ENCODE data around the gene FCRL1.

FCRL1 gene

GRCh38 chr1:157820299-157820698, 379 bp upstream of the FCRL1 start:
- no peak overlapping the region for H3K4me2 ChIP-seq
- H3K27ac ChIP-seq = no peak overlapping the region
- no peak overlapping the region for H3K9ac ChIP-seq
- H4K20me1 ChIP-seq (ENCODE audit: insufficient read depth) = no peaks in the 10 kb centered on the region
- TF ChIP-seq, protein P1, sequence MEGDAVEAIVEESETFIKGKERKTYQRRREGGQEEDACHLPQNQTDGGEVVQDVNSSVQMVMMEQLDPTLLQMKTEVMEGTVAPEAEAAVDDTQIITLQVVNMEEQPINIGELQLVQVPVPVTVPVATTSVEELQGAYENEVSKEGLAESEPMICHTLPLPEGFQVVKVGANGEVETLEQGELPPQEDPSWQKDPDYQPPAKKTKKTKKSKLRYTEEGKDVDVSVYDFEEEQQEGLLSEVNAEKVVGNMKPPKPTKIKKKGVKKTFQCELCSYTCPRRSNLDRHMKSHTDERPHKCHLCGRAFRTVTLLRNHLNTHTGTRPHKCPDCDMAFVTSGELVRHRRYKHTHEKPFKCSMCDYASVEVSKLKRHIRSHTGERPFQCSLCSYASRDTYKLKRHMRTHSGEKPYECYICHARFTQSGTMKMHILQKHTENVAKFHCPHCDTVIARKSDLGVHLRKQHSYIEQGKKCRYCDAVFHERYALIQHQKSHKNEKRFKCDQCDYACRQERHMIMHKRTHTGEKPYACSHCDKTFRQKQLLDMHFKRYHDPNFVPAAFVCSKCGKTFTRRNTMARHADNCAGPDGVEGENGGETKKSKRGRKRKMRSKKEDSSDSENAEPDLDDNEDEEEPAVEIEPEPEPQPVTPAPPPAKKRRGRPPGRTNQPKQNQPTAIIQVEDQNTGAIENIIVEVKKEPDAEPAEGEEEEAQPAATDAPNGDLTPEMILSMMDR (conservative IDR thresholded peaks at IDR 0.05; ENCODE audit: low read depth, low read length) = no peak
- no peaks in the 10 kb centered on the region for H3K79me2 ChIP-seq (ENCODE audit: insufficient read depth, low read depth)
- H2AFZ ChIP-seq (ENCODE audit: low read depth) = no peak overlapping the region
- no peaks in the 10 kb centered on the region for H3K4me1 ChIP-seq (ENCODE audit: low read depth, poor library complexity, severe bottlenecking)
- no peaks in the 10 kb centered on the region for H3K27me3 ChIP-seq (ENCODE audit: insufficient read depth, low read depth)
- no peaks in the 10 kb centered on the region for H3K36me3 ChIP-seq (ENCODE audit: insufficient read depth)
- H3K4me3 ChIP-seq (IDR thresholded peaks at IDR 0.05; ENCODE audit: insufficient read depth, low read depth, low read length) = no peak overlapping the region

- Histone ChIP-seq H3K36me3 (ENCODE audit: insufficient read depth) (no peaks in the 10 kb centered on the region), H3K79me2 (ENCODE audit: insufficient read depth, low read depth) (no peaks in the 10 kb centered on the region), H3K27ac (no peak overlapping the region), H2AFZ (ENCODE audit: low read depth) (no peak overlapping the region), H3K4me3 (IDR thresholded peaks at IDR 0.05; ENCODE audit: insufficient read depth, low read depth, low read length) (no peak overlapping the region), H3K4me1 (ENCODE audit: low read depth, poor library complexity, severe bottlenecking) (no peaks in the 10 kb centered on the region), H3K9ac (no peak overlapping the region), H3K4me2 (no peak overlapping the region), H3K27me3 (ENCODE audit: insufficient read depth, low read depth) (no peaks in the 10 kb centered on the region), H4K20me1 (ENCODE audit: insufficient read depth) (no peaks in the 10 kb centered on the region)
- TF ChIP-seq, protein P1 (conservative IDR thresholded peaks at IDR 0.05; ENCODE audit: low read depth, low read length) = no peak
Measured at GRCh38 chr1:157819215-157819614, 705 bp downstream of the FCRL1 start.

DNA sequence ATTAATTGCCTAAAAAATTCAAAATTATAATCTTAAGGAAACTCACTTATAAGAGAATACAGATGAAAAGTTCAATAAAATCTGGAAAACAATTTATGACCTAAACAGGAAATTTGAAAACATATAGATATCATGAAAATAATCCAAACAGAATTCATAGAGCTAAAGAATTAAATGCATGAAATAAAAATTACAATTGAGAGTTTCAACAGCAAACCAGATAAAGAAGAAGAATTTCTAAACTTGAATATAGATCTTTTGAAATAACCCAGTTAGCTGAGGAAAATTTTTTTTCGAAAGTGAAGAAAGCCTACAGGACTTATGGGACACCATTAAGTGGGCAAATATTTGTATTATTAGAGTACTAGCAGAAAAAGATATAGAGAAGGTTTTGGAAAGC, 6.7 kb downstream of the FCRL1 start:
- H3K4me2 ChIP-seq = no peak overlapping the region
- H4K20me1 ChIP-seq (ENCODE audit: insufficient read depth) = no peaks in the 10 kb centered on the region
- no peaks in the 10 kb centered on the region for H3K79me2 ChIP-seq (ENCODE audit: insufficient read depth, low read depth)
- TF ChIP-seq, protein P1 (conservative IDR thresholded peaks at IDR 0.05; ENCODE audit: low read depth, low read length) = 0 out of 2 replicates have a peak, but pooled peaks have one; percentile 6
- no peaks in the 10 kb centered on the region for H3K36me3 ChIP-seq (ENCODE audit: insufficient read depth)
- no peak overlapping the region for H2AFZ ChIP-seq (ENCODE audit: low read depth)
- no peak overlapping the region for H3K9ac ChIP-seq
- no peak overlapping the region for H3K4me3 ChIP-seq (IDR thresholded peaks at IDR 0.05; ENCODE audit: insufficient read depth, low read depth, low read length)
- no peaks in the 10 kb centered on the region for H3K27me3 ChIP-seq (ENCODE audit: insufficient read depth, low read depth)
- no peak overlapping the region for H3K27ac ChIP-seq
- peaks cover 17% of the 10 kb centered on the region for H3K4me1 ChIP-seq (ENCODE audit: low read depth, poor library complexity, severe bottlenecking)

DNA sequence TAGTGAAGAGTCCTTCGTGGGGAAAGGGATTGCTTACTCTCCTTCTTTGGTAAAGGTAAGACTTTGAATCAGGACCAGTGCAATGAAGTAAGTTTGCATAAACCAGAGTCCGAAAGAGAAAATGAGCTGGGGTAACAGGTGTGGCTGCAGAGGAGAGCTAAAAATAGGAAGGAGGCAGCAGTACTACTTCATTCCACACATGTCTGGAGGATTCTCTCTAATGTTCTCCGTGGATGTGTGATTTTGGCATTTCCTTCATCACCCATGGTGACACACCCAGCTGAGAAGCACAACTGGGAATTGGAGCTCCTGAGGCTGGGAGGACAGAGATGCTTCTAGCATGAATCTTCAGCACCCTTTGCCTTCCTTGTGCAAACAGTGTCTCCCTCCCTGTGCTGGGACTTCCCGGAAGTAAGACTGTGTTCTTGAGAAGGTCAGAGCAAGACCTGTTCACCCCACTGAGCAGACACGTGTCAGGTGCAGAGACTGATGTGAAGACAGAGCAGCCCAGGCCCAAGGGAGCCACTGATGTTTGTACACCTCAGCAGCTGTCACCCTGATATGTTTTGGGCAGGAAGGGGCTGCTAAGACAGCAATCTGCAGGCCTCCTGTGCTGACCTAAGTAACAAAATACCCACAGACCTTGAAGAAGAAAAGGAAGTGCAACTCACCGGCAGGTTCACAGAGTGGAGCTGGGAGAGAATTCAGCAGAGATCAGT, 13.3 kb downstream of the FCRL1 start:
- Histone ChIP-seq H3K4me2 (peak overlapping the region; percentile 97), H3K27me3 (ENCODE audit: insufficient read depth, low read depth) (no peaks in the 10 kb centered on the region), H3K79me2 (ENCODE audit: insufficient read depth, low read depth) (no peaks in the 10 kb centered on the region), H3K4me3 (IDR thresholded peaks at IDR 0.05; ENCODE audit: insufficient read depth, low read depth, low read length) (peak overlapping the region; percentile 54), H3K27ac (peak overlapping the region; percentile 80), H3K4me1 (ENCODE audit: low read depth, poor library complexity, severe bottlenecking) (peaks cover 59% of the 10 kb centered on the region), H3K9ac (peak overlapping the region; percentile 42), H3K36me3 (ENCODE audit: insufficient read depth) (no peaks in the 10 kb centered on the region), H4K20me1 (ENCODE audit: insufficient read depth) (no peaks in the 10 kb centered on the region), H2AFZ (ENCODE audit: low read depth) (peak overlapping the region; percentile 79)
- TF ChIP-seq, protein P1 (conservative IDR thresholded peaks at IDR 0.05; ENCODE audit: low read depth, low read length) = no peak
